Hair follicle dermal papilla cell (primary cell): ENCODE measurements around the gene CCT8. TPM values are rescaled to one million over a fixed set of nuclear protein-coding genes. Genes with fewer than 3 reads are reported as not detected.

Source experiments
- total RNA-seq: library from RNA; depleted of rRNA; stranded (reverse); fragments of >200 nt; gene quantifications from 2 replicates; pipeline ENCODE4 v1.2.3, GENCODE V29; 2012

The CCT8 gene
- 91.4 and 96.2 TPM in 2 replicates for total RNA-seq

GRCh38 chr21:29073222-29074006 lies at the start of gene CCT8:
CCT8 (minus strand) TSS chr21:29073648; CDS start chr21:29073590, 58 bp downstream.

DNA sequence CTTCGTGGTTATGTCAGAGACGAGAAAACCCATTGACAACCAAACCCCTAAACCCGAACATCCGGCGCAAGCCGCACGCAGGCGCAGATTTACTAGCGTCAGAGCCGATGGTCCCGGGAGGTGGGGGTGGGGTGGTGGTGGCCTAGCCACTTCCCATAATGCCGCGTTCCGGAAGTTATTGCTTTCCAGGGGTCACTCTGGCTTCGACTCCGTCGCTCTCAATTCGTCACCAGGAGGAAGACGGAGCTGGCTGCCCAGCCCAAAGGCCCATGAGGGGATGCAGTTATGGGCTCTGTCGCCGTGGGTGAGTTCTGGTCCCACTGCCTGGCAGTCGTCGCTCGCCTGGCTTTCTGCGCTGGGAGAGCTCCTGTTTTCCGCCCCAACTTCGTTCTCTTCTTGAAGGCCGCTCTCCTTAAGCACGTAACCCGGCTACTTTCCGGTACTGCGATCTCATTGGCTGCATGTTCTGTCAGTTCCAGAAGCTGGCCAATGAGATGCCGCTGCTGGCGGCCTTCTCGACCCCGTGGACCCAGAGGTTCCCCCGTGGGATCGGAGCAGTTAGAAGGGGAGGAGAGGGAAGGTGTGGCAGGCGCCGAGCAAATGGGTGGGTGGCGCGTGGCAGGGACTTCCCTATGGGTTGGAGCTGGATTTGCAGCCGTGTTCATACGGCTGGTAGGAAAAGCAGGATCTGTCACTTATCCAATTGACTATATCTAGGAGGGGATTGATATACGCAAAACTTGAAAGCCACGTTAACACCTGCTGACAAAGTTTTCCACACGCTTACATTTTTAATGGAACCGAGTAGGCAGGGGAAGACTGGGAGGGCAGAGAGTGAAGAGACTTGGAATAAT lies 48.7 kb downstream of the CCT8 start, which contains the start of gene USP16:
TSS of gene USP16 (plus strand) at position 195 of the 854 bp plus-strand sequence. CDS start 3,246 bp downstream, outside the sequence.

Other genes starting within 250 kb of the CCT8 start
- gene LTN1, start 80.8 kb downstream of the CCT8 start, total RNA-seq: 25.4 and 31.5 TPM in 2 replicates
- gene RWDD2B, start 54.3 kb downstream of the CCT8 start, total RNA-seq: 19.3 and 20.2 TPM in 2 replicates
- 30.6 and 32.5 TPM in 2 replicates for gene USP16, start 49.0 kb downstream of the CCT8 start, total RNA-seq
- gene MAP3K7CL, start 57.0 kb upstream of the CCT8 start, total RNA-seq: 4.1 and 7.3 TPM in 2 replicates
- gene BACH1, start 225.3 kb upstream of the CCT8 start, total RNA-seq: 65.9 and 90.1 TPM in 2 replicates